ENCODE measurements around the gene ITGA2B. TPM values are rescaled to one million over a fixed set of nuclear protein-coding genes. Genes with fewer than 3 reads are reported as not detected.

ITGA2B gene
- total and polyA plus RNA-seq, 2 of the 8 experiments (the other 6 are each of a cell fraction or from before 2014, with no cell fraction given) = 6.9 to 12.3 TPM

GRCh38 chr17:44353672-44354331 is 35.6 kb downstream of the ITGA2B start (continued):
- TF ChIP-seq, protein P1, sequence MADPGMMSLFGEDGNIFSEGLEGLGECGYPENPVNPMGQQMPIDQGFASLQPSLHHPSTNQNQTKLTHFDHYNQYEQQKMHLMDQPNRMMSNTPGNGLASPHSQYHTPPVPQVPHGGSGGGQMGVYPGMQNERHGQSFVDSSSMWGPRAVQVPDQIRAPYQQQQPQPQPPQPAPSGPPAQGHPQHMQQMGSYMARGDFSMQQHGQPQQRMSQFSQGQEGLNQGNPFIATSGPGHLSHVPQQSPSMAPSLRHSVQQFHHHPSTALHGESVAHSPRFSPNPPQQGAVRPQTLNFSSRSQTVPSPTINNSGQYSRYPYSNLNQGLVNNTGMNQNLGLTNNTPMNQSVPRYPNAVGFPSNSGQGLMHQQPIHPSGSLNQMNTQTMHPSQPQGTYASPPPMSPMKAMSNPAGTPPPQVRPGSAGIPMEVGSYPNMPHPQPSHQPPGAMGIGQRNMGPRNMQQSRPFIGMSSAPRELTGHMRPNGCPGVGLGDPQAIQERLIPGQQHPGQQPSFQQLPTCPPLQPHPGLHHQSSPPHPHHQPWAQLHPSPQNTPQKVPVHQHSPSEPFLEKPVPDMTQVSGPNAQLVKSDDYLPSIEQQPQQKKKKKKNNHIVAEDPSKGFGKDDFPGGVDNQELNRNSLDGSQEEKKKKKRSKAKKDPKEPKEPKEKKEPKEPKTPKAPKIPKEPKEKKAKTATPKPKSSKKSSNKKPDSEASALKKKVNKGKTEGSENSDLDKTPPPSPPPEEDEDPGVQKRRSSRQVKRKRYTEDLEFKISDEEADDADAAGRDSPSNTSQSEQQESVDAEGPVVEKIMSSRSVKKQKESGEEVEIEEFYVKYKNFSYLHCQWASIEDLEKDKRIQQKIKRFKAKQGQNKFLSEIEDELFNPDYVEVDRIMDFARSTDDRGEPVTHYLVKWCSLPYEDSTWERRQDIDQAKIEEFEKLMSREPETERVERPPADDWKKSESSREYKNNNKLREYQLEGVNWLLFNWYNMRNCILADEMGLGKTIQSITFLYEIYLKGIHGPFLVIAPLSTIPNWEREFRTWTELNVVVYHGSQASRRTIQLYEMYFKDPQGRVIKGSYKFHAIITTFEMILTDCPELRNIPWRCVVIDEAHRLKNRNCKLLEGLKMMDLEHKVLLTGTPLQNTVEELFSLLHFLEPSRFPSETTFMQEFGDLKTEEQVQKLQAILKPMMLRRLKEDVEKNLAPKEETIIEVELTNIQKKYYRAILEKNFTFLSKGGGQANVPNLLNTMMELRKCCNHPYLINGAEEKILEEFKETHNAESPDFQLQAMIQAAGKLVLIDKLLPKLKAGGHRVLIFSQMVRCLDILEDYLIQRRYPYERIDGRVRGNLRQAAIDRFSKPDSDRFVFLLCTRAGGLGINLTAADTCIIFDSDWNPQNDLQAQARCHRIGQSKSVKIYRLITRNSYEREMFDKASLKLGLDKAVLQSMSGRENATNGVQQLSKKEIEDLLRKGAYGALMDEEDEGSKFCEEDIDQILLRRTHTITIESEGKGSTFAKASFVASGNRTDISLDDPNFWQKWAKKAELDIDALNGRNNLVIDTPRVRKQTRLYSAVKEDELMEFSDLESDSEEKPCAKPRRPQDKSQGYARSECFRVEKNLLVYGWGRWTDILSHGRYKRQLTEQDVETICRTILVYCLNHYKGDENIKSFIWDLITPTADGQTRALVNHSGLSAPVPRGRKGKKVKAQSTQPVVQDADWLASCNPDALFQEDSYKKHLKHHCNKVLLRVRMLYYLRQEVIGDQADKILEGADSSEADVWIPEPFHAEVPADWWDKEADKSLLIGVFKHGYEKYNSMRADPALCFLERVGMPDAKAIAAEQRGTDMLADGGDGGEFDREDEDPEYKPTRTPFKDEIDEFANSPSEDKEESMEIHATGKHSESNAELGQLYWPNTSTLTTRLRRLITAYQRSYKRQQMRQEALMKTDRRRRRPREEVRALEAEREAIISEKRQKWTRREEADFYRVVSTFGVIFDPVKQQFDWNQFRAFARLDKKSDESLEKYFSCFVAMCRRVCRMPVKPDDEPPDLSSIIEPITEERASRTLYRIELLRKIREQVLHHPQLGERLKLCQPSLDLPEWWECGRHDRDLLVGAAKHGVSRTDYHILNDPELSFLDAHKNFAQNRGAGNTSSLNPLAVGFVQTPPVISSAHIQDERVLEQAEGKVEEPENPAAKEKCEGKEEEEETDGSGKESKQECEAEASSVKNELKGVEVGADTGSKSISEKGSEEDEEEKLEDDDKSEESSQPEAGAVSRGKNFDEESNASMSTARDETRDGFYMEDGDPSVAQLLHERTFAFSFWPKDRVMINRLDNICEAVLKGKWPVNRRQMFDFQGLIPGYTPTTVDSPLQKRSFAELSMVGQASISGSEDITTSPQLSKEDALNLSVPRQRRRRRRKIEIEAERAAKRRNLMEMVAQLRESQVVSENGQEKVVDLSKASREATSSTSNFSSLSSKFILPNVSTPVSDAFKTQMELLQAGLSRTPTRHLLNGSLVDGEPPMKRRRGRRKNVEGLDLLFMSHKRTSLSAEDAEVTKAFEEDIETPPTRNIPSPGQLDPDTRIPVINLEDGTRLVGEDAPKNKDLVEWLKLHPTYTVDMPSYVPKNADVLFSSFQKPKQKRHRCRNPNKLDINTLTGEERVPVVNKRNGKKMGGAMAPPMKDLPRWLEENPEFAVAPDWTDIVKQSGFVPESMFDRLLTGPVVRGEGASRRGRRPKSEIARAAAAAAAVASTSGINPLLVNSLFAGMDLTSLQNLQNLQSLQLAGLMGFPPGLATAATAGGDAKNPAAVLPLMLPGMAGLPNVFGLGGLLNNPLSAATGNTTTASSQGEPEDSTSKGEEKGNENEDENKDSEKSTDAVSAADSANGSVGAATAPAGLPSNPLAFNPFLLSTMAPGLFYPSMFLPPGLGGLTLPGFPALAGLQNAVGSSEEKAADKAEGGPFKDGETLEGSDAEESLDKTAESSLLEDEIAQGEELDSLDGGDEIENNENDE (IDR thresholded peaks at IDR 0.05; ENCODE audit: insufficient replicate concordance, low read length) = no peak
- TF ChIP-seq POU5F1 (IDR thresholded peaks at IDR 0.05; ENCODE audit: low read depth, low read length) (no peak), SUZ12 (IDR thresholded peaks at IDR 0.05; ENCODE audit: low read length) (no peak), PHF8 (conservative IDR thresholded peaks at IDR 0.05; ENCODE audit: low read depth, low read length) (no peak), RNF2 (IDR thresholded peaks at IDR 0.05; ENCODE audit: borderline replicate concordance, low read depth, low read length, missing control alignments, poor library complexity, severe bottlenecking) (no peak), CEBPB (IDR thresholded peaks at IDR 0.05; ENCODE audit: low read depth, low read length) (no peak), POLR2A (IDR thresholded peaks at IDR 0.05; ENCODE audit: control extremely low read depth in 1 of 2, low read depth in 2 of 2, low read length in 2 of 2) (no peak)
